Neural crest cell (in vitro differentiated cells): ENCODE data around the gene ESYT3. TPM values are rescaled to one million over a fixed set of nuclear protein-coding genes. Genes with fewer than 3 reads are reported as not detected.
"Not testable (repeated sequence)": the region's sequence is repeated elsewhere in the genome, so short reads cannot be mapped to it uniquely, and the experiment has no call there.

Experiments used
- DNase-seq: peaks from one replicate; pipeline ENCODE4 v3.0.0; 2021; ENCODE audit warnings: low read depth, mixed read lengths, low spot score
- H3K27ac Mint-ChIP-seq: one replicate; pipeline ENCODE4 v1.8.0; 2021; ENCODE audit warnings: mild to moderate bottlenecking, mixed read lengths; ENCODE audit not compliant: unreplicated experiment
- H3K27me3 Mint-ChIP-seq: 2 replicates; pipeline ENCODE4 v1.8.0; 2021; ENCODE audit warnings: low read depth, mild to moderate bottlenecking, mixed read lengths
- H3K36me3 Mint-ChIP-seq: 2 replicates; pipeline ENCODE4 v1.8.0; 2021; ENCODE audit warnings: low read depth, mild to moderate bottlenecking, mixed read lengths
- H3K4me1 Mint-ChIP-seq: 2 replicates; pipeline ENCODE4 v1.8.0; 2021; ENCODE audit warnings: mixed read lengths
- H3K4me3 Mint-ChIP-seq: one replicate; pipeline ENCODE4 v1.8.0; 2021; ENCODE audit warnings: mild to moderate bottlenecking, mixed read lengths
- H3K9me3 Mint-ChIP-seq: 2 replicates; pipeline ENCODE4 v1.8.0; 2021; ENCODE audit warnings: mixed read lengths
- total RNA-seq: library from RNA; stranded (reverse); gene quantifications from 2 replicates; pipeline ENCODE4 v1.2.1, GENCODE V29; 2021
- TF ChIP-seq, protein P1 (sequence below): fragments of 200-600 bp; sonication (generic); conservative IDR thresholded peaks from 2 replicates; pipeline ENCODE4 v1.5.0; 2021; ENCODE audit warnings: antibody characterized with exemption, mild to moderate bottlenecking

The ESYT3 gene
- total RNA-seq, 1 donor from 2014 or later = 0.44 TPM

DNA sequence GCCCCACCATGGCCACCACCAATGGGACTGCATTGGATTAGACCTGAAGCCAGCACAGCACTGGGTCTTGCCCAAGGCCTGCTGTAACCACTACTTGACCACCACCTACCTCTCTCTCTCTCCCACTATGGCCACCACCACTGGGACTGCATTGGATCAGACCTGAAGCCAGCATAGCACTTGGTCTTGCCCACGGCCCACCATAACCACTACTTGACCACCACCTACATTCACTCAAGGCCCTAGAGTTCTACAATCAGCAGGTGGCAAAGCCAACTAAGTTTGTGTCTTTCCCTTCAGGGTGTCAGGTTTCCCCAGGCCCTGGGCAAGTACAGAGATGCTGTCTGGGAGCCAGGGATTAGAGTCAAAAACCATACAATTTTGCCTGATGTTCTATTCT, 57.6 kb downstream of the ESYT3 start:
- Mint-ChIP-seq H3K36me3 (peaks cover 31% of the 10 kb centered on the region), H3K4me3 (no peak overlapping the region), H3K4me1 (no peaks in the 10 kb centered on the region), H3K9me3 (peaks cover 21% of the 10 kb centered on the region), H3K27ac (no peak overlapping the region), H3K27me3 (no peaks in the 10 kb centered on the region)
- TF ChIP-seq, protein P1, sequence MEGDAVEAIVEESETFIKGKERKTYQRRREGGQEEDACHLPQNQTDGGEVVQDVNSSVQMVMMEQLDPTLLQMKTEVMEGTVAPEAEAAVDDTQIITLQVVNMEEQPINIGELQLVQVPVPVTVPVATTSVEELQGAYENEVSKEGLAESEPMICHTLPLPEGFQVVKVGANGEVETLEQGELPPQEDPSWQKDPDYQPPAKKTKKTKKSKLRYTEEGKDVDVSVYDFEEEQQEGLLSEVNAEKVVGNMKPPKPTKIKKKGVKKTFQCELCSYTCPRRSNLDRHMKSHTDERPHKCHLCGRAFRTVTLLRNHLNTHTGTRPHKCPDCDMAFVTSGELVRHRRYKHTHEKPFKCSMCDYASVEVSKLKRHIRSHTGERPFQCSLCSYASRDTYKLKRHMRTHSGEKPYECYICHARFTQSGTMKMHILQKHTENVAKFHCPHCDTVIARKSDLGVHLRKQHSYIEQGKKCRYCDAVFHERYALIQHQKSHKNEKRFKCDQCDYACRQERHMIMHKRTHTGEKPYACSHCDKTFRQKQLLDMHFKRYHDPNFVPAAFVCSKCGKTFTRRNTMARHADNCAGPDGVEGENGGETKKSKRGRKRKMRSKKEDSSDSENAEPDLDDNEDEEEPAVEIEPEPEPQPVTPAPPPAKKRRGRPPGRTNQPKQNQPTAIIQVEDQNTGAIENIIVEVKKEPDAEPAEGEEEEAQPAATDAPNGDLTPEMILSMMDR = no peak
- no peak for DNase-seq

DNA sequence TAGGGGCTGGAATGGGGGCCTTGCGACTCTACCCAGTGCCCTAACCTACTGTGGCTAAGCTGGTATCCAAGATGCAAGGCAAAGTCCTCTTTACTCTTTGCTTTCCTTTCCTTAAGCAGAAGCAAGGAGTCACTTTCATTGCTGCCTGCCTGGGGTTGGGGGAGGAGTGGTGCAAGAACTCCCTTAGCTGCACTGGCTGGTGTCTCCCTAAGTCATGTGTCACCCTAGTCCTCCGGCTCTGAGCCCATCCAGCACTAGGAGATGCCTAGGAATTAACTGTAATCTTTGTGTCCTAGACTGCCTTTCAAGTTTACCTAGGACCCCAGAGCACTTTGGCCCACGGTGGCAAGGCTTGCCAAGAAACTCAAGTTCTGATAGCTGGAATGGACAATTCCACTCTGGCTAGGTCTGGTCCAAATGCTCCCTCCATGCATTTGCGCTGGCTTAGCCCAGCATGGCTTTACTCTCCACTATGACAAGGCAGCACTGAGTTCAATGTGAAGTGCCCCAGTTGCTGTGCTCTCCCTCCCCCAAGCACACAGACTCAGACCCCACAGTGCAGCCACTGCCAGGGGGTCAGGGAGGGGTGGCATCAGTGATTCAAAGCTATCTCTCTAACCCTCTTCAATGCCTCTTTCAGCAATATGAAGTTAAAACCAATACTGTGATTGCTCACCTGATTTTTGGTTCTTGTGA, 58.7 kb downstream of the ESYT3 start:
- DNase-seq = no peak
- H3K36me3 Mint-ChIP-seq = peaks cover 26% of the 10 kb centered on the region
- TF ChIP-seq, protein P1 = no peak
- no peaks in the 10 kb centered on the region for H3K4me1 Mint-ChIP-seq
- no peak overlapping the region for H3K4me3 Mint-ChIP-seq
- no peak overlapping the region for H3K27ac Mint-ChIP-seq
- H3K9me3 Mint-ChIP-seq = peaks cover 12% of the 10 kb centered on the region
- no peaks in the 10 kb centered on the region for H3K27me3 Mint-ChIP-seq

DNA sequence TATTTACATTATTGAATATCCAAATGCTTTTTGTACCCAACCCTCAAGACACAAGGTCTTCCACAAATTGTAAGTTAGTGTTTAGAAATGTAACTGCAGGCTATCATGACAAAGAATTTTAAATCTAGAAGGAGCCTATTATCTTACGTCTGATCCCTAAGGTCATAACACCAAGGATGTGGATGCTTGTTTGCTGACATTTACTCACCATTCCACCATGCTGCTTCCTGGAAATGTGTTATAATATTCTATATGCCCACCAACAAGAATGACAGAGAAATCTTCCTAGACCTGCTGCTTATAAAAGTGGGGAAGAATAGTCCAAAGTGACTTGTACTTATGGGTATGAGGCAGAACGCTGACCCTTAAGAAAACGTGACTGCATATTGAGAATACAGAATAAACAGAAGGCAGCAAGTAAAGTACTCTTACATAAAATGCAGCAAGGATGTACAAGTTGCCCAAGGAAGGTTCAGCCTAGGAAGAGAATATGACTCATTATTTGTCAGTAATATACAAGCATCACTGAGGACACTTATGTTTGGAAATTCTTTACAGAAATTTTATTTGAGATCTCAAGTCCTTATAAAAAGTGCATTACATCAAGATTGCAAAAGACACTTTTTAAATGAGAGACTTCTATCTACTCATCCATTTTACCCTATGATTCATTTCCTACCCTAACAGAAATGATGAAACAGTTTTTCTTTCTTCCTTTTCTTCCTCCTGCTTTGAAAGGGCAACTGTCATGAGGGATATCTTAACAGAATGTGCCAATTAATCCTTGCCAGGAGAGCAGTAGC, 59.6 kb downstream of the ESYT3 start:
- TF ChIP-seq, protein P1 = no peak
- H3K36me3 Mint-ChIP-seq = peaks cover 22% of the 10 kb centered on the region
- H3K27me3 Mint-ChIP-seq = no peaks in the 10 kb centered on the region
- DNase-seq = no peak
- H3K9me3 Mint-ChIP-seq = peaks cover 9% of the 10 kb centered on the region
- no peak overlapping the region for H3K4me3 Mint-ChIP-seq
- H3K4me1 Mint-ChIP-seq = no peaks in the 10 kb centered on the region
- H3K27ac Mint-ChIP-seq = no peak overlapping the region

DNA sequence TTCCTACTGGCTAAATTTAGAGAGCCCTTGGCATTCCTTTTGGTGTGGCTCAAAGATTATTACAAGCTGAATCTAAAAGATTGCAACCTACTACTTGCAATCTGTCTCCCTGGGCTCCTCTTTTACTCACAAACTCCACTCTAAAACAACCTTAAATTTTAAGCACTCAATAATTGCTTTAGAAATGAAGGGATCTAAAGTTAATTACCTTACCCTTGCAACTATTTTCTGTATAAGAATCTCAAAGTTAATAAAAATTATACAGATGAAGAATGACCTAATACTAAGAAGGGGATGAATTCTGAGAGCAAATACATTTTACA, 60.2 kb downstream of the ESYT3 start:
- Mint-ChIP-seq H3K9me3 (peaks cover 6% of the 10 kb centered on the region), H3K4me1 (no peaks in the 10 kb centered on the region), H3K4me3 (no peak overlapping the region), H3K36me3 (peaks cover 19% of the 10 kb centered on the region), H3K27me3 (no peaks in the 10 kb centered on the region), H3K27ac (no peak overlapping the region)
- TF ChIP-seq, protein P1 = no peak
- no peak for DNase-seq

DNA sequence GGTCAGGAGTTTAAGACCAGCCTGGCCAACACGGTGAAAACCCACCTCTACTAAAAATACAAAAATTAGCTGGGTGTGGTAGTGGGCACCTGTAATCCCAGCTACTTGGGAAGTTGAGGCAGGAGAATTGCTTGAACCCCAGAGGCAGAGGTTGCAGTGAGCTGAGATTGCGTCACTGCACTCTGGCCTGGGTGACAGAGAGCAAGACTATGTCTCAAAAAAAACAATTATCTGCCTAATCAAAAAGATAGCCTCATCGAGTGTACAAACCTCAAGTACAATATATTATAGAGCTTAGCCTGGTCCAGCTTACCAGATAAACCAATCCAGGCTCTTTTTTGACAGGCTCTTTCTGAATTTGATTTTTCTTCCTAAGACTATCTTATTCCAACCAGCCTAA, 61.2 kb downstream of the ESYT3 start:
- H3K9me3 Mint-ChIP-seq, H3K4me3 Mint-ChIP-seq: not testable (repeated sequence)
- peaks cover 12% of the 10 kb centered on the region for H3K36me3 Mint-ChIP-seq

DNA sequence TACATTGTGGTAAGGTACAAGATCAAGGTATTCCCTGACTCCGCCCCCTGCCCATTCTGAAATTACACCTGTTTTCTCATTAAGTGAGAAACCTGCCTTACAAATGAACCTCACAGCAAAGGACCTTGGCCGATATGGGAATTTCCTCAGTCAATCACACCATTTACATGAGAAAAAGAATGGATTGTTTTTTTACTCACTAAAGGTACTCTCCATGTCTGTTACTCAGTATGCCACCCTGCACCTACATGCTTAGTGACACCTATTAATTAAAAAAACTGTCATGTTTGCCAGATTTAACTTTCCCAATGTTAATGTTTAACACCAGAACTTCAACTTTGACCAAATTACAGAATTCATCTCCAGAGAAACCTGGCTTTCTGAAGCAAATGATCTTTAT, 62.0 kb downstream of the ESYT3 start:
- Mint-ChIP-seq H3K4me3 (no peak overlapping the region), H3K36me3 (peaks cover 4% of the 10 kb centered on the region)

More for the DNA sequence above, 61.2 kb downstream of the ESYT3 start:
- H3K27me3 Mint-ChIP-seq, H3K4me1 Mint-ChIP-seq, DNase-seq, H3K27ac Mint-ChIP-seq: not testable (repeated sequence)

More for the DNA sequence above, 62.0 kb downstream of the ESYT3 start:
- TF ChIP-seq, protein P1 = no peak
- Mint-ChIP-seq H3K27me3 (no peaks in the 10 kb centered on the region), H3K27ac (no peak overlapping the region), H3K9me3 (no peaks in the 10 kb centered on the region), H3K4me1 (no peaks in the 10 kb centered on the region)
- DNase-seq = no peak
